ENCODE measurements around the gene TRIM65. TPM values are rescaled to one million over a fixed set of nuclear protein-coding genes. Genes with fewer than 3 reads are reported as not detected.

The TRIM65 gene
- total and polyA plus RNA-seq, 2 of the 13 experiments (the other 11 are each of a cell fraction or from before 2014, with no cell fraction given), result 10.3 to 22.4 TPM

DNA sequence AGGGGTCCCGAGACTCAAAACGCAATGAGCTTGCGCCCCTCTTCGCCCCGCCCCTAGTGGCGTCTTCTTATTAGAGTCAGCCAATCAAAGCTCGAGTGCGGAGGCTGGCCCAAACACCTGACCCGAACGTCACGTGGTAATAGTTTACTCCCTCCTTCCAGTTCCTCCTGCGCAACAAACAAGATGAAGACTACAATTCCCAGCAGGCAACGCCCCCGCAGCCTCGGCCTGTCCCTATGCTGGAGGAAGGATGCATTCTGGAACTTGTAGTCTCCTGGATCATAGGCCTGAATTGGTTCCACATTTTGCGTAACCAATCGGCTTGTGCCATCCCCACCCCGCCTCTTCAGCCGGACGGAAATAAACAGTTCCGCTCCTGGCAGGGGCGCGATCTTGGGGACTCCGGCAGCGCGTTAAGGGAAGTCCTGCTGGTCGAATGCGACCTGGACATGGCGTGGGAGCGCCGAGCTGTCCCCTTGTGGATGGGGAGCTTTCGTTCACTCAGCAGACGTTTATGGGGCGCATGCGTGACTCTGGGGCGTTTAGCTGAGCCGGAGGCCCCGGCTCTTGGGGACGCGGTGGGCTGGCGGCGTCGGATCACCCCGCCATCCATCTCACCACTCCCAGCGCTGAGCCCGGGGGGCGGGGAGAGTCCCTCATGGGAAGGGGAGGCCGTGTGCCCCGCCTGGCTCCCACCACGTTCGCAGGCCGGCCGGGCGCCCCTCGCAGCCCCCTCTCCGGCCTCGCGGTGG lies 41.3 kb downstream of the TRIM65 start, which contains the start of gene WBP2 (continued):
- TF ChIP-seq FIP1L1 (IDR thresholded peaks at IDR 0.05; ENCODE audit: borderline replicate concordance, insufficient read depth, low read depth, low read length) (no peak), ZNF761 (CRISPR knock-in tag; conservative IDR thresholded peaks at IDR 0.05) (peak; percentile 80; the same call in 1 of the 2 replicates), SIN3A (IDR thresholded peaks at IDR 0.05; ENCODE audit: borderline replicate concordance, low read depth, low read length) (peak; percentile 91), ZNF841 (CRISPR knock-in tag; IDR thresholded peaks at IDR 0.05; ENCODE audit: borderline replicate concordance) (no peak), KLF6 (CRISPR knock-in tag; IDR thresholded peaks at IDR 0.05) (peak; percentile 88; the same call in 1 of the 2 replicates), ZNF121 (CRISPR knock-in tag; IDR thresholded peaks at IDR 0.05) (no peak), KDM2A (CRISPR knock-in tag; IDR thresholded peaks at IDR 0.05; ENCODE audit: borderline replicate concordance, low read depth) (peak; percentile 95), ZNF776 (CRISPR knock-in tag; IDR thresholded peaks at IDR 0.05) (peak; percentile 90)
- TF ChIP-seq, protein P1, sequence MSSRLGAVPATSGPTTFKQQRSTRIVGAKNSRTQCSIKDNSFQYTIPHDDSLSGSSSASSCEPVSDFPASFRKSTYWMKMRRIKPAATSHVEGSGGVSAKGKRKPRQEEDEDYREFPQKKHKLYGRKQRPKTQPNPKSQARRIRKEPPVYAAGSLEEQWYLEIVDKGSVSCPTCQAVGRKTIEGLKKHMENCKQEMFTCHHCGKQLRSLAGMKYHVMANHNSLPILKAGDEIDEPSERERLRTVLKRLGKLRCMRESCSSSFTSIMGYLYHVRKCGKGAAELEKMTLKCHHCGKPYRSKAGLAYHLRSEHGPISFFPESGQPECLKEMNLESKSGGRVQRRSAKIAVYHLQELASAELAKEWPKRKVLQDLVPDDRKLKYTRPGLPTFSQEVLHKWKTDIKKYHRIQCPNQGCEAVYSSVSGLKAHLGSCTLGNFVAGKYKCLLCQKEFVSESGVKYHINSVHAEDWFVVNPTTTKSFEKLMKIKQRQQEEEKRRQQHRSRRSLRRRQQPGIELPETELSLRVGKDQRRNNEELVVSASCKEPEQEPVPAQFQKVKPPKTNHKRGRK (CRISPR knock-in tag; IDR thresholded peaks at IDR 0.05), result no peak
- TF ChIP-seq, protein P2, sequence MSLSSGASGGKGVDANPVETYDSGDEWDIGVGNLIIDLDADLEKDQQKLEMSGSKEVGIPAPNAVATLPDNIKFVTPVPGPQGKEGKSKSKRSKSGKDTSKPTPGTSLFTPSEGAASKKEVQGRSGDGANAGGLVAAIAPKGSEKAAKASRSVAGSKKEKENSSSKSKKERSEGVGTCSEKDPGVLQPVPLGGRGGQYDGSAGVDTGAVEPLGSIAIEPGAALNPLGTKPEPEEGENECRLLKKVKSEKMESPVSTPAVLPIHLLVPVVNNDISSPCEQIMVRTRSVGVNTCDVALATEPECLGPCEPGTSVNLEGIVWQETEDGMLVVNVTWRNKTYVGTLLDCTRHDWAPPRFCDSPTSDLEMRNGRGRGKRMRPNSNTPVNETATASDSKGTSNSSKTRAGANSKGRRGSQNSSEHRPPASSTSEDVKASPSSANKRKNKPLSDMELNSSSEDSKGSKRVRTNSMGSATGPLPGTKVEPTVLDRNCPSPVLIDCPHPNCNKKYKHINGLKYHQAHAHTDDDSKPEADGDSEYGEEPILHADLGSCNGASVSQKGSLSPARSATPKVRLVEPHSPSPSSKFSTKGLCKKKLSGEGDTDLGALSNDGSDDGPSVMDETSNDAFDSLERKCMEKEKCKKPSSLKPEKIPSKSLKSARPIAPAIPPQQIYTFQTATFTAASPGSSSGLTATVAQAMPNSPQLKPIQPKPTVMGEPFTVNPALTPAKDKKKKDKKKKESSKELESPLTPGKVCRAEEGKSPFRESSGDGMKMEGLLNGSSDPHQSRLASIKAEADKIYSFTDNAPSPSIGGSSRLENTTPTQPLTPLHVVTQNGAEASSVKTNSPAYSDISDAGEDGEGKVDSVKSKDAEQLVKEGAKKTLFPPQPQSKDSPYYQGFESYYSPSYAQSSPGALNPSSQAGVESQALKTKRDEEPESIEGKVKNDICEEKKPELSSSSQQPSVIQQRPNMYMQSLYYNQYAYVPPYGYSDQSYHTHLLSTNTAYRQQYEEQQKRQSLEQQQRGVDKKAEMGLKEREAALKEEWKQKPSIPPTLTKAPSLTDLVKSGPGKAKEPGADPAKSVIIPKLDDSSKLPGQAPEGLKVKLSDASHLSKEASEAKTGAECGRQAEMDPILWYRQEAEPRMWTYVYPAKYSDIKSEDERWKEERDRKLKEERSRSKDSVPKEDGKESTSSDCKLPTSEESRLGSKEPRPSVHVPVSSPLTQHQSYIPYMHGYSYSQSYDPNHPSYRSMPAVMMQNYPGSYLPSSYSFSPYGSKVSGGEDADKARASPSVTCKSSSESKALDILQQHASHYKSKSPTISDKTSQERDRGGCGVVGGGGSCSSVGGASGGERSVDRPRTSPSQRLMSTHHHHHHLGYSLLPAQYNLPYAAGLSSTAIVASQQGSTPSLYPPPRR (CRISPR knock-in tag; IDR thresholded peaks at IDR 0.05; ENCODE audit: borderline replicate concordance), result peak; percentile 78
- TF ChIP-seq, protein P3, sequence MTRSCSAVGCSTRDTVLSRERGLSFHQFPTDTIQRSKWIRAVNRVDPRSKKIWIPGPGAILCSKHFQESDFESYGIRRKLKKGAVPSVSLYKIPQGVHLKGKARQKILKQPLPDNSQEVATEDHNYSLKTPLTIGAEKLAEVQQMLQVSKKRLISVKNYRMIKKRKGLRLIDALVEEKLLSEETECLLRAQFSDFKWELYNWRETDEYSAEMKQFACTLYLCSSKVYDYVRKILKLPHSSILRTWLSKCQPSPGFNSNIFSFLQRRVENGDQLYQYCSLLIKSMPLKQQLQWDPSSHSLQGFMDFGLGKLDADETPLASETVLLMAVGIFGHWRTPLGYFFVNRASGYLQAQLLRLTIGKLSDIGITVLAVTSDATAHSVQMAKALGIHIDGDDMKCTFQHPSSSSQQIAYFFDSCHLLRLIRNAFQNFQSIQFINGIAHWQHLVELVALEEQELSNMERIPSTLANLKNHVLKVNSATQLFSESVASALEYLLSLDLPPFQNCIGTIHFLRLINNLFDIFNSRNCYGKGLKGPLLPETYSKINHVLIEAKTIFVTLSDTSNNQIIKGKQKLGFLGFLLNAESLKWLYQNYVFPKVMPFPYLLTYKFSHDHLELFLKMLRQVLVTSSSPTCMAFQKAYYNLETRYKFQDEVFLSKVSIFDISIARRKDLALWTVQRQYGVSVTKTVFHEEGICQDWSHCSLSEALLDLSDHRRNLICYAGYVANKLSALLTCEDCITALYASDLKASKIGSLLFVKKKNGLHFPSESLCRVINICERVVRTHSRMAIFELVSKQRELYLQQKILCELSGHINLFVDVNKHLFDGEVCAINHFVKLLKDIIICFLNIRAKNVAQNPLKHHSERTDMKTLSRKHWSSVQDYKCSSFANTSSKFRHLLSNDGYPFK (CRISPR knock-in tag; IDR thresholded peaks at IDR 0.05; ENCODE audit: borderline replicate concordance), result peak; percentile 88
- TF ChIP-seq, protein P4, sequence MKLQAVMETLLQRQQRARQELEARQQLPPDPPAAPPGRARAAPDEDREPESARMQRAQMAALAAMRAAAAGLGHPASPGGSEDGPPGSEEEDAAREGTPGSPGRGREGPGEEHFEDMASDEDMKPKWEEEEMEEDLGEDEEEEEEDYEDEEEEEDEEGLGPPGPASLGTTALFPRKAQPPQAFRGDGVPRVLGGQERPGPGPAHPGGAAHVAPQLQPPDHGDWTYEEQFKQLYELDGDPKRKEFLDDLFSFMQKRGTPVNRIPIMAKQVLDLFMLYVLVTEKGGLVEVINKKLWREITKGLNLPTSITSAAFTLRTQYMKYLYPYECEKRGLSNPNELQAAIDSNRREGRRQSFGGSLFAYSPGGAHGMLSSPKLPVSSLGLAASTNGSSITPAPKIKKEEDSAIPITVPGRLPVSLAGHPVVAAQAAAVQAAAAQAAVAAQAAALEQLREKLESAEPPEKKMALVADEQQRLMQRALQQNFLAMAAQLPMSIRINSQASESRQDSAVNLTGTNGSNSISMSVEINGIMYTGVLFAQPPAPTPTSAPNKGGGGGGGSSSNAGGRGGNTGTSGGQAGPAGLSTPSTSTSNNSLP (IDR thresholded peaks at IDR 0.05; ENCODE audit: low read depth, low read length), result peak; percentile 36; the same call in 1 of the 2 replicates
- TF ChIP-seq, protein P5, sequence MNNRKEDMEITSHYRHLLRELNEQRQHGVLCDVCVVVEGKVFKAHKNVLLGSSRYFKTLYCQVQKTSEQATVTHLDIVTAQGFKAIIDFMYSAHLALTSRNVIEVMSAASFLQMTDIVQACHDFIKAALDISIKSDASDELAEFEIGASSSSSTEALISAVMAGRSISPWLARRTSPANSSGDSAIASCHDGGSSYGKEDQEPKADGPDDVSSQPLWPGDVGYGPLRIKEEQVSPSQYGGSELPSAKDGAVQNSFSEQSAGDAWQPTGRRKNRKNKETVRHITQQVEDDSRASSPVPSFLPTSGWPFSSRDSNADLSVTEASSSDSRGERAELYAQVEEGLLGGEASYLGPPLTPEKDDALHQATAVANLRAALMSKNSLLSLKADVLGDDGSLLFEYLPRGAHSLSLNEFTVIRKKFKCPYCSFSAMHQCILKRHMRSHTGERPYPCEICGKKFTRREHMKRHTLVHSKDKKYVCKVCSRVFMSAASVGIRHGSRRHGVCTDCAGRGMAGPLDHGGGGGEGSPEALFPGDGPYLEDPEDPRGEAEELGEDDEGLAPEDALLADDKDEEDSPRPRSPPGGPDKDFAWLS (CRISPR knock-in tag; IDR thresholded peaks at IDR 0.05; ENCODE audit: borderline replicate concordance), result no peak

Measured in HepG2 (cell line).